ENCODE results near the gene MRC2.

MRC2 gene

DNA sequence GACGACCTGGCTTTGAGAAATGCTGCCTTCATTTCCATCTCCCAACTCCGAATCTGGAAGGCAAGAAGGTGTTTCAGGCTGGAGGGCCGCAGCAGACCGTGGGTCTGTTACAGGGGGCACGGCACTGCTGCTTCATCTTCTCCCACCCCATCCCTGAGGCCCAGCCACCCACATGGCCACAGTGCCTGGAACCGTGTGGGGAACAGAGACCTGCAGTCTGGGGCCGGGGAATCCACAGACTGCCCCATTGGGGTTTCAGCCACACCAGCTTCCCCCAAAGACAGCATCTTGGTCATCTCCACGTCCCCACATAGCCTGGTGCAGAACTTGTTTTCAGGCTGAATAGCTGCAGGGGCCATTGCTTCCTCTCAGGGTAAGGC is 74.2 kb downstream of the MRC2 start:
- no peak for DNase-seq (ENCODE audit: low read depth)

DNA sequence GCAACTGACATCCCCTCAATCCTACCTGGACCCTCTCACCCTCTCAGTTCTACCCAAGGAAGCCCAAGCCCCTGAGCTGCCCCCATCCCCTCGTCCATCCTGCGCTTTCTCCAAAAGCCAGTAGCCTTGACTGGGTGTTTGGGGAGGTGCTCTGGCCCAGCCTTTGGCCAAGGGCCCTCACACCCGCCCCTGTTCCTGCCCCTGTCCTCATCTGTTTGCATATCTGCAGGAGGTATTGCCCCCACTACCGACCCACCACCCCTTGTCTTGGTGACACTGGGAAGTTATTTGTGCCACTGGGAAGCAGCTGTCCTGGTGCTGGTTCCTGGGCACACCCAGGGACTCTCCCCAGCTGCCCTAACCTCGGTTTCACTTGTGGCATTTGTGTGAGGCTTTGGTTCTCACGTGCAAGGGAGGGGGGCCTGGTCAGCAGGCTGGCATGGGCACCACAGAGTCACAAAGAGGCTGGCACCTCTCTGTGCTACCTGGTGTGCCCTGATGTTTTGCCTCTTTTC is 75.3 kb downstream of the MRC2 start:
- DNase-seq (ENCODE audit: low read depth): no peak

DNA sequence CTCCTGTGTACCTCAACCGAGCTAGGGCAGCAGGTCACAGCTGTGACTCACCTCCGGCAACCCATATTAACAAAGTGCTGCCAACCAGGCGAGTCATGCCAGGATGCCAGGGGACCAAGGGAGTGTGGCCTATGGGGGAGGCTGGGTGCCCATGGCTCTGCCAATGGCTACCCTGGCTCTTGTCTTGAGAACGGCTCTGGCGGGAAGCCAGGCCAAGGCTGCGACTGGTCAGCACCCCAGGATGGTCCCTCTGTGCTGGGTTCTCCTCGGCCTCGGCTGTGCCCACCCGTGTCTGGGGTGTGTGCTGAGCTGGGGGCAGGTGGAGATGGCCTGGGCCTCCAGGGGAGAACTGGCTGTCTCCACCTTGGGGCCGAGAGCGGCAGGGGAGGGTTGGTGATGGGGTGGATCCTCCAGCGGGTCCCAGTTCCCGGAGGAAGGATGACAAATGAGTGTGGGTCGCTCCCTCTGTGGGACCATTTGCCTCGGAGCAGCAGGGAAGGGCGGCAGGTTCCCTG is 75.8 kb downstream of the MRC2 start:
- DNase-seq (ENCODE audit: low read depth): no peak

DNA sequence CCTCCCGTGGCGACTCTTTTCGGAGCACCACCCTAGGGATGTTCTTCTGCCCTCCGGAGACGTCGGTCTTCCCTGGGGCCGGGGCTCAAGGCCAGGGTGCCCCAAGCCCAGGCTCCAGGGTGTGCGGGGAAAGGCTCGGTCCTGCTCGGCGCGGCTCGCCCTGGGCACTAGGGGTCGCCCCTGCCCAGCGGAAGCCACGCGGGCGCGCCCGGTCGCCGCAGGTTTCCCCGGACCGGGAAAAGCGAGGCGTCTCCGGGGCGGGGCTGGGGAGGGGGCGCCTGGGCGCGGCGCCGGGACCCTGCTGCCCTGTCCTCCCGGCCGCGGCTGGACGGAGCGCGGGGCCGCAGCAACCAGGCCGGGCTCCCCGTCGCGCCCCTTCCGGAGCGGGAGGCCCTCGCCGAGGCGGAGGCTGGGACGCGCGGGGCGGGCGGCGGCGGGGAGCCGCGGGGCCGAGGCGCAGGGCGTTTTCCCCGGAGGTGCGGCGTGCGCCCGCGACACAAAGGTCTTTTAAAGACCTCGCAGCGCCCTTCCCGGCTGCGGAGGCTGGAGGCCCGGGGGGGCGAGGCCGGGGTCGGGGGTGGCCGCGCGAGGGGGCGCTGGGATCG is 76.4 kb downstream of the MRC2 start:
- DNase-seq (ENCODE audit: low read depth): peak; percentile 42

DNA sequence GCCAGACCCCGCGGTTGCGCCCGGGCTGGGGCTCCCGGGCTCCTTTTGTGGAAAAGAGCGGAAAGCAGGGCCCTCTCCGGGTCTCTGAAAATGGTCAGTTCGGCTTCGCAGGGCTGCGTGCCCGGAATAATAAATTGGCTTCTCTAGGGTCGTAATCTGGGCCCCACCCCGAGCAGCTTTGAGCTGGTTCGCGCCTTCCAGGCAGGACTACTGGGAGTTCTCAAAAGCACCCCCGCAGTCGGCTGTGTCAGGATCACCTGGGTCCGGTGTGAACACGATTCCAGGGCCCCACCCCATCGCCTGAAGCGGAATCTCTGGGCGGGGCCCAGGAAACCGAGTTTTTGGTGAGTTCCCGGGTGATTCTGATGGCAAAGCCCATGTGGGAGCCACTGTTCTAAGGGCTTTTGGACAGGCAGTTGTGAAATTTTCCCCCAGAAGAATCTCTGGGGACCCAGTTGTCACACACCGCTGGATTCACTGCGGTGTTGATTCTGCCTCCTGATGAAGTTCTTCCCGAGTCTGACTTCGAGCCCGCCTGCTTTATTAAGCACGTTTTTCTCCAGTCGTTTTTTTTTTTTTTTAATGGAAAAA is 77.0 kb downstream of the MRC2 start:
- DNase-seq (ENCODE audit: low read depth): no peak

DNA sequence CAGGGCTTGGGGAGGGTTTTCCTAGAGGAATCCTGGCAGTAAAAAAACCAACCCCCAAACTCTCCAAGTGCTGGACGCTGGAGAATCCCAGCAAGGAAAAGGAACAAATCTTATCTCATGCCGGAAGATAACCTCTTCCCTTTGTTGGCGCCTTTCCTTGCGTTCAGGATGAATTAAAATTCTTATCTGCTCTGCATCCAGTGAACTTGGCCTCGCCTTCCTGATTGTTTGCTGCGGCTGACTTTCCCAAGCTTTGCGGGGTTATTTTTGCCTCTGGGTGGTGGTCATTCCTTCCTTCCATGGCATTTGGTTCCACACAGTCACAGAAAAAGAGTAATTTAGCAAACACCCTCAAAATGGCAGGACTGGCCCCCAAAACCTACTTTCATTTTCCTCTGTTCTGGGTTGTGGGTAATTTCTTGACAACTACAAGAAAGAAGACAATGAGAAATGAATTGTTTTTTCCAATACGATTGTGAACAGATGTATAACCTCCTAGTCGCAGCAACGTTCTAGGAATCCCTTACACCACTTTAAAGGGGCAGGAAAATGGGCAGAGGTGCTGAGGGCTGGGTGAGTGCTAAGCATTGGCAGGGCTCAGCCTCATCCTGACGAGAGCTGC is 77.8 kb downstream of the MRC2 start:
- no peak for DNase-seq (ENCODE audit: low read depth)

DNA sequence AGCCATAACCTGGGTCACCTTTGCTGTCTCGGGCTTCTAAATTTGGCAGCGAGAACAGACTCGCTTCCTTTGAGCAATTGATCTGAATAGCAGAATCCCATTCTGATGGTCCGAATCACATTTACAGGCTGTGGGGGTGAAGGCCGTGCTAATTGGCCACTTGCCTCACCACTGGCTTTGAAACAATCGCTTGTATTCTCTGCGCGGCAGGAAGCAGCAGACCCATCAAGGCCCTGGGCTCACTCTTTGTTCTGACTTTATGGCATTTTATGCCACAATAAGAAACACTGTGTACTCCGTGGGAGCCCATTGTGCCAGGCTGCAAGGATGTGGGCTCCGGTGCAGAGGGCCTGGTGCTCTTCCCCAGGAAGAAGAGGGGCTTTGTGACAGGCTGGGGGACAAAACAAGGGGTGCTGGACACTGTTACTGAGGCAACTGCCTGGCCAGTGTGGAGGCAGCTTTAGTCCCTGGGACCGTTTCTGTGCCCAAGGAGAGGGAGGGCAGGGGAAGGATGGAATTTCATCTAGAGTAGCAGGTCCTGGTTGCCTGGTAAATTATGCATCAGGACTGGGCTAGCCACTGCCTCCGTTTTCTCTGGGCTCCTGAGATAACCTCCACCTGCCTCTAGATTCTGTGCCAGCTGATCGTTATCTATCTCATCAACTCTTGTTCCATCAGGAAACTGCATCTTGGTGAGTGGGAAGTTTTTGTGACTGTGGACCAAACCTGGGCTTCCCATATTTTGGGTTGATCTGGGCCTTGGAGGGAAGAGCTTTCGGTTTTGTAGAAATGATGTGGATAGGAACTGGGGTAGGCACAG is 78.5 kb downstream of the MRC2 start:
- DNase-seq (ENCODE audit: low read depth): no peak

DNA sequence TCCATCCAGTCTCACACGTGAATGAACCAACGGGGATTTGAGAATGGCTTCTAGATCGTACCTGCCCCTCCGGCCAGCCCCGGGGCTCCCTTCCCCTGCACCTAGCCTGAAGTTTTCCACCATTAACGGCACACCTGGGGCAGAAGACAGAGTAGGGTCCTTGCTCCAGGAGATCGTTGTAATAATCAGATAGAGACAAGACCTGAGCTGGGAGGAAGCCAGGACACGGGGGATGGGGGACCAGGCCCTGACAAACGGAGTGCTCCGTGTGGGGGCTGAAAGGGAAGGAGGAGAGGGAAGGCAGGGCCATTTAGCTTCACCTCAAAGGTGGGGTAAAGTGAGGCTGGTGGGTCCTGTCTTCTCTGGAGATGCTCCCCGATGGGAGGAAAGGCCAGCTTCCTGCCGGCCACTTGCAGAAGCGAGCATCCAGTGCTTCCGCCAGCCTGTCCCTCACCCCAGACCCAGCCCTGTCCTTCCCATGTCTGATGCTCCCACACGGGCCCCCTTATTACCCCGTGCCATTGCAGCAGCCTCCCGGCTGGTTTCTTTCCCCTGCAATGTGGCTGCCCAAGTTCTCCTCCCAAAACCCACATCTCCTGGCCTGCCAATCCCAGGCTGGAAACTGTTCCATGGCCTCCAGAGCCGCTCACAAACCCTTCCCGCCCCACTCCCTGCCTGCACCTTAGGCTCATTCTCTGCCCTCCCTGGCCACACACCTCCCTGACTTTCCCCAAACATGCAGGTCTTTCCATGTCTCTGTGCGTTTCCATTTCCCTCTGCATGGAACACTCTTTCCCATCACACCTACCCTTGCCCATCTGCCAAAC is 79.3 kb downstream of the MRC2 start:
- DNase-seq (ENCODE audit: low read depth): no peak

DNA sequence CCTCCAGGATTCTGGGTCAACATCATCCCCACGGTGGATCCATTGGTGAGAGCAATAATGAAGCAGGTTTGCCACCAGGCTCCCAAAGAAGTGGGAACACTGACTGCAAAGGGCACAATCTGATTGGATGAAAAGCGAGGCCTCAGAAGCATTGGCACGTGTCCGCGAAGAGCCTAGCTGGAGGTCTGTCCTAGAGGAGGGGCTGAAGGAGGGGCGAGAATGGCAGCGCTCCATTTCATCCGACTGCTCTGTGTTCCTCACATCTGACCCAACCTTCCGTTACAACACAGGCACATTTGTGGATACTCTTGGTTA is 79.9 kb downstream of the MRC2 start:
- DNase-seq (ENCODE audit: low read depth): no peak

DNA sequence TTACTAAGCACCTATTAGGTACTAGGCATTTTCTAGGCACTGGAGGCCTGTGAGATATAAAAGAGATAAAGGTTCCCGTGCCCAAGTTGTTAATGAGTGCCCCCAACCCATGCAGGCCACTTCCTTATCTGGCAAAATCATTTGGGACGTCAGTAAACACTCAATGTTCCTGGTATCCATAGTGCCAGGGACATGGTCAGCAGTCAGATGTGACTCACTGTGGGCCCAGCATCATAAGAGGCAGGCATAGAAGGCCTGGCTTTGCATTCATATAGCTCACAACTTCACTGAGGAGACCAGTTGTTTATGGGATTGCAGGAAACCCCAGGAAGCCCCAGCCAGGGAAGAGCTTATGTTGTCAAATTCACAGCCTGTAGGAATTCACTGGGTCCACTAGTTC is 81.1 kb downstream of the MRC2 start:
- DNase-seq (ENCODE audit: low read depth): no peak

DNA sequence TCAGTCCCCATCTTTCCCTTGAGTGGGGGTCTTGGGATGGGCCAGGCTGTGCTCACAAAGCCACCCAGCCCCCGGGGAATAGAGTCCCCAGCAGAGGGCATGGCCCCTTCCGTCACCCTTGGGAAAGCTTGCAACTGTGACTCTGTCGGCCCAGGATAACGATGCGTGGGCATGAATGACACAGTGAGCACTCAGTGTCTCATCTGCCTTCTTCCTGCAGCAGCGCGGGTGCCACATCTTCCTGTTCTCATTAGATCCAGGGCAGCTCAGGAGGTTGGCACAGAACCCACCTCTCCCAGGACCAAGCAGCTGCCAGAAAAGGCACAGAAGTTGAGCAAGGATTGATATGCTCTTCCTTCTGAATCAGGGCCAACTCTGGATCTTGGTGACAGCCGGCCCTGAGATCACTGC is 84.7 kb downstream of the MRC2 start:
- DNase-seq (ENCODE audit: low read depth): no peak

DNA sequence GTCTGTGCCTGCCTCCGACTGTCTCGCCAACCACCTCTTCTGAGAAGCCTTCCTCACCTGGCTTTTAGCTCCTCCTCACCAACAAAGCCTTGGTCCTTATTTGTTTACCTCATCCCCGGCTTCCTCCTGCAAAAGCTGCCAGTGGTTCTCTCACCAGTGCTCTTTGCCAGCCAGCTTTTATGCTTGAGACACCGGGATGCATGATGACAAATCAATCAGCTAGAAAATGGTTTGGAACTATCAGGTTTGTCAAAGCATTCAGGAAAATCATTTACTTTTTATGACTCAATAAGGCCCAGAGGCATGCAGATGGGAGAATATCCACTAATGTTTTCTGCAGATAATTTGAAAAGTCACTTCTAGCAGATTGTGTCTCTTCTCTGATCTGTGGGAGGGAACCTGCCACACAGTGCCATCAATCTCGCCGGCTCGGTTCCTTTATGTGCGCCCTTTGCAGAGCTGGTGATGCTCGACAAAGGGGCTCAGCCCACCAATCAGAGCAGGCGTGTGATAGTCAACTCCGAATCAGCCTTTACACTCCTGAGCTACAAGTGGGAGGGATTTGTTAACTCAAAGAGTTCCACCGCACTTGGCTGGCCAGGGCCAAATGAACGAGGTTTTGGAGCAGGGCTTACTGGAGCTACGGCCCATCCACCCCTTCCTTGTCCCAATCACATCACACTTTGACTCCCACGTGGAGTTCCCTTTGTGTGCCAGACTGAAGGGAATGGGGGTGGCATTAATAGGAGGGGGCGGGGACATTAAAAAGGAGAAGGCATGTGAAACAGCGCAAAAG is 85.8 kb downstream of the MRC2 start:
- no peak for DNase-seq (ENCODE audit: low read depth)

DNA sequence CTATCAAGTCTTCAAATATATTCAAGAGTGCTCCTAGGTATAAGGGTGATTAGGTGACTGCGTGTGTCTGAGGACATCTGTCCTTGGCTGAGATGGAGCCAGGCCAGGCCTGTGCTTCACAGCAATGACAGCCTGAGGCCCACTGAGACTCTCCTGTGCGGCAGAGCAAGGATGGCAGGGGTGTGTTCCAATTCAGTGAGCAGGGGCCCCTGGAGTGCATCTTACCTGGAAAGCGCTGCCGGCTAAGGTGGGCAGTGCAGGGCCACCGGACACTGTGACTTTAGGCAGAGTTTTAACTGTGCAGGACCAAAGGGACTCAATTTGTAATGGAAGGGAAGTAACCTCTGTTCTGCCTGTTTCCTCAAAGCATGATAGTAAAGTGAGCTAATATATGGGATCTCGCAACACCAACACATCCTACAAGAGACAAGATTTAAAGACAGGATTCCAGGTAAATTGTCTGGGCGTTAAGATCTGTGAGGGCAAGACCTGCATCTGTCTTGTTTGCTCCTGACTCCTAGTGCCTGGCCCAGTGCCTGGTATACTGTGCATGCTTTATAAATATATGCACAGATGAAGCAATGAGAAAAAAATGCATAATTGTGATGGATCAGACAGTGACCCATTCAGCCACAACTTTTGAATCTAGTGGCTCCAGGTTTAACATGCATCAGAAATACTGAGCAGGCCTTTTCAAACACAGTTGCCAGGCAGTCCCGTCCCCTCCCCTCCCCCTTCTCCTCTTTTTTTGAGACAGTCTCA is 86.7 kb downstream of the MRC2 start:
- DNase-seq (ENCODE audit: low read depth): no peak

DNA sequence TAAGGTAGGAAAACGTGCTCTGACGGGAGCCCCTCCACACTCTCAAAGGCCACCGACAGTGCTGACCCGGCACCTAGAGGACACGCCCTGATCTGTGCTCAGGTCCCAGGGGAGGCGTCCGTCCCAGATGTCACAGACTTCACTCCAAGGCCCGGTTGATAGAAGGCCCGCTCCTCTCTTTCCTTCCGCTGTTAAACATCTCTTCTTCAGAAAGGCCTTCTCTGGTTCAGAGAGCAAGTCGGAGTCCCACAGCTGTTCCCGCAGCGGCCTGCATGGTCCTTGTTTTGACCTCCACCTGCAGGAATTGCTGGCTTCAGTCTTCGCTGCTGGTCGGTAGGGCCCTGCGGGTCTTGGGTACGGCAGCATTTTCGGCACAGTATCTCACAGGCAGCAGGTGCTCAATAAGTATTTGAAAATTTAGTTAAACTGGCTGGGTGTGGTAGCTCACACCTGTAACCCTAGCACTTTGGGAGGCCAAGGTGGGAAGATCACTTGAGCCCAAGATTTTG is 88.5 kb downstream of the MRC2 start:
- no peak for DNase-seq (ENCODE audit: low read depth)

DNA sequence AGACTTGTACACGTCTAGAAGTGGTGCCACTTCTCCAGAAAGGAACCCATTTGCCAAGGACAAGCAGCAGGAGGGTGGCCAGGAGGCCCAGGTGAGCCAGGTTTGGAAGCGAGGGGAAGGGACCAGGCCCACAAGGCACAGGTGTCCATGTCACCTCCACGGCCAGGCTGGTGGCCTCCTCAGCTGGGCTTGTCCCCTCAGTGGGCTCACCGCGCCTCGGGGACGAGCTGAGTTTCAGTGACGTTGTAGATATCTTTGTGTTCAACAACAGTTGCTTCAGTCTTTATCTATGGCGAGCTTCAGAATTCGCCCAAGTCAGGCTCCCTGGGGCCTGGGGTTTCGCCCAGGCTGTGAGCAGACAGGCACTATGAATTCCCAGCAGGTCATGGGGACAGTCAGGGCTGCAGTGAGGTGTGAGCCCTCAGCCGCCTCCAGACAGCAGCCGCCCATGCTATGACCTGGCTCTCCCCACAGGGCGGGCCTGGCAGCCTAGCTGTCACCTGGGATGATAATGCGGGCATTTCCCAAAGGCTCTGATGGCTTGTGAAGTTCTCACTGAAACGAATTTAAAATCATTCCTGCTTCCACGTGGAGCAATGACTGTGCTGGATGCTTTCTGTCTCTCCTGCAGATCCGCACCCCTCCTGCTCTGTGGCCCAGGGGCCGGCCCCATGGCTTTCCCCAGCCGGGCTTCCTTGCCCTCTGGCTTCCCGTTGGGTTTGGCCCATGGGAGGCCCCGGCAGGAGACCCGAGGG is 89.5 kb downstream of the MRC2 start:
- no peak for DNase-seq (ENCODE audit: low read depth)

DNA sequence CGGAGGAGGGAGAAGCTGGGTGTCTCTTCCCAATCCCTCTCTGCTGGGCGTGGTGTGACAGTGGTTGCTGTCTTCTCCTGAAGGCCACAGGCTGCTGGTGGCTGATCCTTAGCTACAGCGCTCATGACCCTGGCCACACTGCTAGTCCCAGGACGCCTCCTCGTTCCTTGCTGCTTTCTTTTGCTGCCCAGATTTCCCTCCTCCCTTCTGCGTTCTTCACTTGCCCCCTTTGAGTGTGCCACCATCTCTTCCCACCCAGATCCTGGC is 90.1 kb downstream of the MRC2 start:
- DNase-seq (ENCODE audit: low read depth): no peak

DNA sequence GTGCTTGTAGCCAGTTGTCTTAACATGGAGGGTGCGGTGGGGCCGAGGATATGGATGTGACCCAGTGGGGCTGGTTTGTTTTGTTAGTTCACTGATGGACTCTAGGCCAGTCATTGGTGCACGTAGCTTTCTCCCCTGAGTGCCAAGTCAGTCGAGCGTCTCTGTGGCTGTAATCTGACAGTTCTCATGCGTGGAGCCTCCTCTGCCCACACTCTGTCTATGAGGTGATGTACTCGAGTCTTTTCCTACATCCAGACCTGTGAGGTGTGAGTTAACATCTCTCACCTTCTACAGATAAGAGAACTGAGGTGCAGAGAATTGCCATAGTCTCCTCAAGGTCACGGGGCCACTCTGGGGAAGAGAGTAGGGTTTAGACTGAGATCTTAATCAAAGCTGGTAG is 90.4 kb downstream of the MRC2 start:
- no peak for DNase-seq (ENCODE audit: low read depth)

DNA sequence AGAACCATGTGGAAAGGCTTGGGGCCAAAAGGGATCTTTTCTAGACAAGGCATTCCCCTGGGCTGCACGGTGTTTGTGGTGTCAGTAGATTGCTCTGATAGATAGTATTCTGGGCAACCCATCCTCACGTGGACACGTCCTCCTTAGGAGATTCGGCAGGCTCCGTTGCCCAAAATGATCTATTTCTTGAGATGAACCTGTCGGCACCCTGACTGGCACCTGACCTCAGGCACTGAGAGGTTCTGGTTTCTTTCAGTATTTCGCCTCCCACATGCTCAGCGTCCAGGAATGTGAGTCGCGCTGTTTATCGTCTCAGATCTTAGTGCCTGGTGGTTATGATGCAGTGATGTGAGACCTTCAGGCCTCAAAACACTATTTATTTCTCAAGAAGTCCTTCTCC is 91.0 kb downstream of the MRC2 start:
- no peak for DNase-seq (ENCODE audit: low read depth)

DNA sequence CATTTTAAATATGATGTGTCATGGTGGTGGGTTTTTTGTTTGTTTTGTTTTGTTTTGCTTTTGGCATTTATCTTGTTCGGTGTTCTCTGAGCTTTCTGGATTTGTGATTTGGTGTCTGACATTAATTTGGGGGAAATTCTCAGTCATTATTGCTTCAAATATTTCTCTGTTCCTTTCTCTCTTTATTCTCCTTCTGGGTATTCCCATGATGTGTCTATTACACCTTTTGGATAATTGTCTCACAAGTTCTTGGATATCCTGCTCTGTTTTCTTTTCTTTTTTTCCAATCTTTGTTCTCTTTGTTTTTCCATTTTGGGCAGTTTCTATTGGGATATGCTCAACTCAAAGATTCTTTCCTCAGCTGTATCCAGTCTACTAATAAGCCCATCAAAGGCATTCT is 92.1 kb downstream of the MRC2 start:
- no peak for DNase-seq (ENCODE audit: low read depth)

Data from stimulated activated CD8-positive, alpha-beta memory T cell treated with anti-CD3 and anti-CD28 coated beads, Interleukin-7, amount 100 ng/mL, for 24 hours (primary cell).